ENCODE results near the gene PDXK.
A peak's percentile ranks its signal among the peaks of the same experiment; 100 is the strongest.
"Not testable (repeated sequence)": the region's sequence is repeated elsewhere in the genome, so short reads cannot be mapped to it uniquely, and the experiment has no call there.

PDXK gene

GRCh38 chr21:43697758-43698643 lies 20.9 kb upstream of the PDXK start:
- DNase-seq (ENCODE audit: insufficient read length, low spot score) (no peak), FAIRE-seq (no peak)

GRCh38 chr21:43699492-43699777 lies 19.5 kb upstream of the PDXK start:
- DNase-seq (ENCODE audit: insufficient read length, low spot score); FAIRE-seq: not testable (repeated sequence)

DNA sequence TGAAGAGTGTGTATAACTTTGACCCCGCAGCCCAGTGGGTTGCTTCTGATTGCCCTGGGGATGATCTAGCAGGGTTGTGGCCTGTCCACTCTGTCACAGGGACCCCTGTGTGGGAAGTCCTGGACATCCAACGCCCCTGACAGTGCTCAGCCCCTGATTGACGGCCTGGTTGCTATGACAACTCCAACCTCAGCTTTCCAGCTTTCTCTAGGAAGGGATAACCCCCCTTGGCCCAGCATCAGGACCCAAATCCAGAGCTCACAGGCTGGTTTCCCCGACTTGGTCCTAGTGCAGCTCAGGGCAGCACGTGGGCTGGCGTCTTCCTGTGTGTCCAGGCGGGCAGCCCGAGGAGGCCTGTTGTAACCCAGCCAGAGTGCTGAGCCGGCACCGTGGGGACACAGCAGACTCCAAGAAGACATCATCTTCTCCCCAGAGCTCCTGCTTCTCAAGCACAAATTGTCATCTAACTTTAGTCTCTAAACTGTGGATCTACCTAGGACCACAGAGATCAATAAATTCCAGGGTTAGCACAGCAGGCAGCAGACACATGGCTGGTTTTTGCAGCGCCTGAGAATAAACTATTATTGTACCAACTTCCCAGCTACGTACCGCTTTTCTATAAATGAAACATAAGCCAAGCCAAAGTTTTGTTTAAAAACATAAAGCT lies 18.9 kb upstream of the PDXK start:
- no peak for DNase-seq (ENCODE audit: insufficient read length, low spot score)
- no peak for FAIRE-seq

DNA sequence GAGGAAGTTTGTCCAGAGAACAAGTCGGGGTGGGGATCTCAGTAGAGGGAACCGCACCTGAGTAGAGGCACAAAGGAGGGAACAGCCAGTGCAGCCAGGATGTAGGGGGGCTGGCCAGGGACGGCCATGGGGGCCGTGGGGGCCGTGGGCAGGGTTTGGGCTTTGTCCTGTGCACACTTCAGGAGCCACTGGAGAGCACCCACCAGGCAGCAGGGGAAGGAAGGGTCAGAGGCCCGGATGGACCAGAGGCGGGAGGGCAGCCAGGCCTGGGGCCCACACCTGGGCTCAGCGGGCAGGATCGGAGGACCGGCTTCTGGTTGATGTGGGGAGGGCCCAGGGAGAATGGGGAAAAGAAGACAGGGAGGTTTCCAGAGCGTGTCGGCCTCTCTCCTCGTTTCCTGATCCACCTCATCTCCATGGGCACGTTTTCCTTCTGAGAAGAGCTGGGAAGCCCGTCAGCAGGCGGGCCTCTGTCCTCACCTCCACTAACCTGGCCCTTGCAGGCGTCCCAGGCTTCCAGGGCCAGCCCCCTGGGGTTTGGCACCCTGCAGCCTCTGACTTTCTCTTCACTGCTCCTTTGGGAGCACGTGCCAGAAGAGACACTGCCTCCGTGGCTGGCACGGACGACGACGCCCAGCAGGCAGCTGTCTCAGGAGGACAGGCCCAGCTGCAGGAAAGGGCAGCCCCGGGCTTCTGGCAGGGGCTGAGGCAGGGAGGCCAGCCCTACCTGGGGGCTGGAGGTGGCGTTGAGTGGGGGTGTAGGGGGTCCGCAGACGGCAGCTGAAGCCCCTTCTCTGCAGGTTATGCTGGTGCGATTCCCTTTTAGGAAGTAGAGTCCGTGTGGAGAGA lies 16.8 kb upstream of the PDXK start:
- FAIRE-seq (no peak), DNase-seq (ENCODE audit: insufficient read length, low spot score) (no peak)

DNA sequence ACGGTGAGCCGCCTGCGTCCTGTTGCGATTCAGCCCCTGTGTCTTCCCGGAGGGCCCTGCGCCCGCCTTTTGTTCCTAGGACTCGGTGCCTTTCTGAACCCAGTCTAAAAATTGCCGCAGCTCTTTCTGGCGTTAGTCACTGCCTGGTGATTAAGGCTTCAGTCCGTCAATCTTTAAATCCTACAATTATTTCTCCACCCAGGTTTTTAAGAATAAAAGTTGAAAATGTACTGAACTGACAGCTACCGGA lies 16.2 kb upstream of the PDXK start:
- FAIRE-seq, result no peak
- DNase-seq (ENCODE audit: insufficient read length, low spot score), result no peak

- no peak for DNase-seq (ENCODE audit: insufficient read length, low spot score)
- FAIRE-seq, result no peak
Measured at GRCh38 chr21:43703035-43703880, 15.7 kb upstream of the PDXK start.

DNA sequence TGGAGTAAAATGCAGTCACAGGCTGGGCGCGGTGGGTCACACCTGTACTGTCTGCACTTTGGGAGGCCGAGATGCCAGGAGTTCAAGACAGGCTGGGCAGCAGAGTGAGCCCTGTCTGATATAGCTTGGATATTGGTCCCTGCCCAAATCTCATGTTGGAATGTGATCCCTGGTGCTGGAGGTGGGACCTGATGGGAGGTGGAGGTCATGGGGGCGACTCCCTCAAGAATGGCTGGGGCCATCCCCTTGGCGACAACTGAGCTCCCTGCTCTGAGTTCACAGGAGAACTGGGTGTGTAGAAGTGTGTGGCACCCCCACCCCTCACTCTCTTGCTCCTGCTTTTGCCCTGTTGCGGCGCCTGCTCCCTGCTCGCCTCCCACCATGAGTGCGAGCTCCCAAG lies 11.5 kb upstream of the PDXK start:
- FAIRE-seq, result no peak

GRCh38 chr21:43708745-43709381 lies 10.1 kb upstream of the PDXK start:
- FAIRE-seq, result no peak

More for the DNA sequence above, 11.5 kb upstream of the PDXK start:
- DNase-seq (ENCODE audit: insufficient read length, low spot score), result no peak

GRCh38 chr21:43712268-43712942 lies 6.5 kb upstream of the PDXK start:
- FAIRE-seq (peak; percentile 33), DNase-seq (ENCODE audit: insufficient read length, low spot score) (peak; percentile 64)

More at GRCh38 chr21:43708745-43709381, 10.1 kb upstream of the PDXK start:
- DNase-seq (ENCODE audit: insufficient read length, low spot score), result no peak

- not testable (repeated sequence) for DNase-seq (ENCODE audit: insufficient read length, low spot score); FAIRE-seq
Measured at GRCh38 chr21:43713123-43713522, 5.8 kb upstream of the PDXK start.

DNA sequence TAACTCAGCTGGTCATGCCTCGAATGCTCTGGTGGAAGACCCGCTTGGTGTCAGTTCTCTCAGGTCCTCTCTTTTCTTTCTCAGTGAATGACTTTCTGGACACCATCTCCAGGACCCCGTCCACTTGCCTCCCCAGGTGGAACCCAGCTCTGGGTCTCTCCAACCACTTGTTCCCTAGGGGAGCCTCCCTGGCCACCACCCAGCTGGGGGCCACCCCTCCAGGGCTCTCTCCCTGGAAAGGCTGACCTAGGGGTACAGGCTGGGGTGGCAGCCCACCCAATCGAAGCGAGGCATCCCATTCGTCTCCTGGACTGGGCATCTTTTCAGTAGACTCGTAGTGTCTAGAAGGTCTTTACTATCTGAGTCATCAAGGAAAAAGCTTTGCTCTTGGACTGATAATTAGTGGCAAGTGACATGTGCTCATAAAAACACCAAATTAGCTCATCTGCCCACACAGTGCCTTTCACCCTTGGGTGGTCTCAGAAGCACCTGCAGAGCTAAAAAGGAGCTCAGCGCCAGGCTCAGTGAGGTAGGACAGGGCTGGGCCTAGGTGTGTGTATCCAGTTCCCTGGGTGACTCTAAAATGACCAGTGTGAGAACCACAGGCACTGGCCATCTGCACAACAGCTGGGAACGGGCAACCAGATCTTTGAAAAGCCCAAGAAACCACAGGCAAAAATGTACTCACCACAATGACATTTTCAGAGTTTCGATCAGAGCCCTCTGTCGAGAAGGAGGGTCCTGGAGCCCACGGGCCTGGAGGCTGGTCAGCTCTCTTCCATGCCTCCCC lies 2.4 kb upstream of the PDXK start:
- FAIRE-seq (no peak), DNase-seq (ENCODE audit: insufficient read length, low spot score) (no peak)

DNA sequence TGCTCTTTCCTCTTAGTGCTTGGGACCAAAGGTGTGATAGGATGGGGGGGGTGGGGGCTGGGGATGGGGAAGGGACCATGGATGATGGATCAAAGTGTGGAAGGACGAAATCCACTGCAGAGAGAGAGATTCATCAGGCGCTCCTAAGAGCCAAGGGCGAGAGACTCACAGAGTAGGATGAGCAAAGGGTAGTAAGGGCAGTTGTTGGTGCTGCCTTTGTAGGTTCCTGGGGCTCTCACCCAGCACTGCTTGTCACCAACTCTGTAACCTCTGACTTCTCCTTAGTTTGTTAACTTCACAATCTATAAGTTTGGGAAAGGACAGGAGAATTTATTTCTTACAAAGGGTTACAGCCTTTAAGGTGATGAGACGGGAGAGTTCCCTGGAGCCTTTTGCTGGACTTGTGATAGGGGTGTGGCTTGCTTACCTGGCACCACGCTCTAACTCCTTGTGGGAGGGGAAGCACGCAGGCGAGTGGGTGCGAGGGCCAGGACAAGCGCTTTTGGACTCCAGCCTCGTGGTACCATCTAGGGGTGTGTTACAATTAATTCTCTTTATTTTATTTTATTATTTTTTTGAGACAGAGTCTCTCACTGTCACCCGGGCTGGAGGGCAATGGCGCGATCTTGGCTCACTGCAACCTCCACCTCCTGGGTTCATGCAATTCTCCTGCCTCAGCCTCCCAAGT lies 1.6 kb upstream of the PDXK start:
- FAIRE-seq, result no peak
- no peak for DNase-seq (ENCODE audit: insufficient read length, low spot score)

DNA sequence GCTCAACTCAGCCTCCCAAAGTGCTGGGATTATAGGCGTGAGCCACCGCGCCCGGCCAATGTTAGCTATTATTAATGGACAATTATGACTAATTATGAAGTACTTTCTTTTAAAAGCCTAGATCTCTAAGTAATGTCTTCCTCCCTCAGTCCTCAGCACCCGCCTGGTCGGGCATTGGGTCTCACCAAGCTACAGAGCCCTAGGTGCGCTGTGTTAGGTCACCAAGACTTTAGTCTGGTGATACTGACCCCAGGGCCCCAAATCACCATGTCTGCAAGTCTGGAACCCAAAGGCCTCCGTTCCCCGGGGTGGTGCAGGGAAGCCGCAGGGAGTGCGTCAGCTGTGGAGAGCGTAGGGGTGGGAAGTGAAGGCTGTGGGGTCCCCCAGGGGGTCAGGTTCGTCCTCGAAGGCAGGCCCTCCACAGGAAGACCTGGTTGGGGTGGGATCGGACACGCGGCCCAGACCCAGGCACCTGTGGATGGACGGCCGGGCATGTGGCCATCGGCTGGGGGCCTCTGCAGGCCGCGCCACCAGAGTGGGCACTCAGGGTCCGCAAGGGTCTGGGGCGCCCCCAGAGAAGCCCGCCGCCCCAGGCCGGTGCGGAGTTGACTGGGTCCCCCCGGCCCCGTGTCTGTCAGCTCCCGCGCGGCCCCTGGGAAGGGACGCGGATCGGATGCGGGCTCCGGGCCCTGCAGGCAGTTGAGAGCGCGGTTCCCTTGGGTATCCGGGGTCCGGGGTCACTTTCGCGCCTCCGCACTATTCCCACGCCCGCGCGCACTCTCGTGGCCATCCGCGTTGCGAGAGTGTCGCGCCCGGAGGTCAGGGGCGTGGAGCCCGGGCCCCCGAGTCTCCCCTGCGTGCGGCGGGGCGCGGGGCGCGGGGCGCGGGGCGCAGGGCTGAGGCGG lies 710 bp upstream of the PDXK start:
- no peak for DNase-seq (ENCODE audit: insufficient read length, low spot score)
- no peak for FAIRE-seq

- DNase-seq (ENCODE audit: insufficient read length, low spot score) (no peak), FAIRE-seq (no peak)
Measured at GRCh38 chr21:43719748-43720538, 1.0 kb downstream of the PDXK start.

DNA sequence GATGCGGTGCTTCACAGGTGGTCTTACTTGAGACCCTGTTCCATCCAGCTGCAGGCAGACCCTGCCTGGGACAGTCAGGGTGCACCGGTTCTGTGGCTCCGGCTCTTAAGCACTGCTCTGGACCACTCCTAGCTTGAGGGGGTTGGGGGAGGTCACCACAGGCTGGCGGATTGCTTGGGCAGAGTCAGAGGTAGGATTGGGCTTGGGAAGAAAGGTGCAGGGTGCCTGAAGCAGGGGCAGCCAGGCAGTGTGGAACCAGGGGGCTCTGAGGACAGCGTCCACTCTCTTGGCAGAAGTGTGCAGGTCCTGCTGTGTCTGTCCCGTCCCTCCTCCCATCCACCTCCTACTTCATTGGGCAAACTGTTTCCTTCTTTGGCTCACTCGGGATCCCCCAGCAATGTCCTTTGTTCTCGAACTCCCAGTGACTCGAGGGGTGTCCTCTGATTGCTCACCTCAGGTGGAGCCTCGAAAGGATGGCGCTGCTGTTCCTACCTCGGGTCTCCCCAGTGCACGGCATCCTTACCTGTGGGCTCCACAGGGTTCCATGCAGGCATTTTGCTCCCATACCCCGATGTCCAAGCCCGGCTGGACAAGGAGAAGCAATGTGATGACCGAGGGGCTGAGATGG lies 1.7 kb downstream of the PDXK start:
- FAIRE-seq (no peak), DNase-seq (ENCODE audit: insufficient read length, low spot score) (no peak)

DNA sequence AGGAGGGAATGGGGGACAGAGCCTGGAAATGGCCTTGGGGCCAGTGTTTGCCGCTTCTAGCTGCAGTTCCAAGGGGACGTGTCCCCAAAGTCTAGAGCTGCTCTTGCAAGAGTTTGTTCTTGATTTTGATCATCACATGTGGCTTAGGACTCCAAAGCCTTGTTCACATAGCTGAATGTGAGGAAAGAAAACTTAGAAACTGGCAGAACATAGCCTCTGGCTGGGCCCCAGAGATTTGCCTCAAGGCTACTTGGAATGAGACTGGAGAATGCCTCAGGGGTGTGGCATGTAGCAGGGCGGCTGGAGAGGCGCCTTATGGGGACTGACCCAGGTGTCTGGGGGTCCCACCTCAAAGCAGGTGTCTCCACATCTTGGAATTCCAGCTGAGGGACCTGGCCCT lies 2.3 kb downstream of the PDXK start:
- DNase-seq (ENCODE audit: insufficient read length, low spot score) (no peak), FAIRE-seq (no peak)
